Testis (tissue), 2 donors: Measurements from ENCODE around the gene DIO3.

Experiments
- POLR2A ChIP-seq: fragments of 450-650 bp; IDR thresholded peaks from one replicate; pipeline ENCODE4 v1.6.1; 2017; ENCODE audit warnings: antibody characterized with exemption, mild to moderate bottlenecking, moderate library complexity
- TF ChIP-seq, protein P1 (sequence below), 3 experiments: fragments of 450-650 bp in 2 of 3; fragments of 200-600 bp in 1 of 3; sonication (generic) in 1 of 3; IDR thresholded peaks; one replicate each; pipeline ENCODE4 v1.5.1; 2016 to 2019; ENCODE audit warnings: antibody characterized with exemption in 3 of 3, mild to moderate bottlenecking in 2 of 3, moderate library complexity in 1 of 3

DNA sequence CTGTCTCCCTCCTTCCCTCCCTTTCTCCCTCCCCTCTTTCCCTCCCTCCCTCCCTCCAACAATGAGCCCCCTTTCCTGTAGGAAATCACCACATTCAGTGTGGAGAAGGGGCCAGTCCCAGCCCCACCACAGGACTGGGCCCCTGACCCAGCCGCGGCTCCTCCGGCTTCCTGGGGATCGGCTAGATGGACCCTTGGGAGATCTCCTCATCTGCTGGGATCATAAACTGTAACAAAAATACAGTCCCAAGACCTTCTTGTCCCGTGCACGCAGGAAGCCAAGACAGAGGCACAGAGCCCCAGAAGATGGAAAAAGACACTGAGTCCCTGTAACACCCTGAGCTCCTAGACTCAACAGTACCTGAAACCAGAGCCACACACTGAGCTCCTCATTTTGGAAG is 23.9 kb downstream of the DIO3 start:
- TF ChIP-seq, protein P1, sequence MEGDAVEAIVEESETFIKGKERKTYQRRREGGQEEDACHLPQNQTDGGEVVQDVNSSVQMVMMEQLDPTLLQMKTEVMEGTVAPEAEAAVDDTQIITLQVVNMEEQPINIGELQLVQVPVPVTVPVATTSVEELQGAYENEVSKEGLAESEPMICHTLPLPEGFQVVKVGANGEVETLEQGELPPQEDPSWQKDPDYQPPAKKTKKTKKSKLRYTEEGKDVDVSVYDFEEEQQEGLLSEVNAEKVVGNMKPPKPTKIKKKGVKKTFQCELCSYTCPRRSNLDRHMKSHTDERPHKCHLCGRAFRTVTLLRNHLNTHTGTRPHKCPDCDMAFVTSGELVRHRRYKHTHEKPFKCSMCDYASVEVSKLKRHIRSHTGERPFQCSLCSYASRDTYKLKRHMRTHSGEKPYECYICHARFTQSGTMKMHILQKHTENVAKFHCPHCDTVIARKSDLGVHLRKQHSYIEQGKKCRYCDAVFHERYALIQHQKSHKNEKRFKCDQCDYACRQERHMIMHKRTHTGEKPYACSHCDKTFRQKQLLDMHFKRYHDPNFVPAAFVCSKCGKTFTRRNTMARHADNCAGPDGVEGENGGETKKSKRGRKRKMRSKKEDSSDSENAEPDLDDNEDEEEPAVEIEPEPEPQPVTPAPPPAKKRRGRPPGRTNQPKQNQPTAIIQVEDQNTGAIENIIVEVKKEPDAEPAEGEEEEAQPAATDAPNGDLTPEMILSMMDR (IDR thresholded peaks at IDR 0.05), result no peak
- TF ChIP-seq POLR2A, result no peak
